ENCODE results near the gene IGFBP6. TPM values are rescaled to one million over a fixed set of nuclear protein-coding genes. Genes with fewer than 3 reads are reported as not detected.

Gene IGFBP6
- total RNA-seq, 1 donor from 2014 or later, result not detected

DNA sequence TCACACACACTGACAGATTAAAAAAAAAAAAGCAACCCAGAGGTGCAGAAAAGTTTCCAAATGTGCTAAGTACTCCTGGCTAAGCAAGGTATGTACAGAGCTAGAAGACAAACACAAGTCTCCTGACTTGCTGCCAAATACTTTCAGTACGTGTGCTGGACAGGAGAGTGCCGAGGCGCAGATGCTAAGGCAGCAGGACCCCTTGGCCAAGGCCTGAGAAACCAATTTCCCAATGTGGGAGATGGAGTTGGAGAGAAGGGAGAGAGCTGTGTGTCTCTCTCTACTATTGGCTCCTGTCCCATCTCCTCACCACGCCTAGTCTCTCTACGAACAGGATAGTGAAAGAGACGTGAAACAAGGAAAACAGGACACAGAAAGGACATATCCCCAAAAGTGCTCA, 23.6 kb upstream of the IGFBP6 start:
- peaks cover 47% of the 10 kb centered on the region for H3K36me3 Mint-ChIP-seq (ENCODE audit: low read depth)
- peaks cover 15% of the 10 kb centered on the region for H3K4me1 Mint-ChIP-seq
- no peak overlapping the region for H3K4me3 Mint-ChIP-seq
- no peaks in the 10 kb centered on the region for H3K9me3 Mint-ChIP-seq
- no peak overlapping the region for H3K27ac Mint-ChIP-seq
- DNase-seq, result no peak
- no peaks in the 10 kb centered on the region for H3K27me3 Mint-ChIP-seq
- intact Hi-C loops (cut with micrococcal nuclease), result no loop called here

DNA sequence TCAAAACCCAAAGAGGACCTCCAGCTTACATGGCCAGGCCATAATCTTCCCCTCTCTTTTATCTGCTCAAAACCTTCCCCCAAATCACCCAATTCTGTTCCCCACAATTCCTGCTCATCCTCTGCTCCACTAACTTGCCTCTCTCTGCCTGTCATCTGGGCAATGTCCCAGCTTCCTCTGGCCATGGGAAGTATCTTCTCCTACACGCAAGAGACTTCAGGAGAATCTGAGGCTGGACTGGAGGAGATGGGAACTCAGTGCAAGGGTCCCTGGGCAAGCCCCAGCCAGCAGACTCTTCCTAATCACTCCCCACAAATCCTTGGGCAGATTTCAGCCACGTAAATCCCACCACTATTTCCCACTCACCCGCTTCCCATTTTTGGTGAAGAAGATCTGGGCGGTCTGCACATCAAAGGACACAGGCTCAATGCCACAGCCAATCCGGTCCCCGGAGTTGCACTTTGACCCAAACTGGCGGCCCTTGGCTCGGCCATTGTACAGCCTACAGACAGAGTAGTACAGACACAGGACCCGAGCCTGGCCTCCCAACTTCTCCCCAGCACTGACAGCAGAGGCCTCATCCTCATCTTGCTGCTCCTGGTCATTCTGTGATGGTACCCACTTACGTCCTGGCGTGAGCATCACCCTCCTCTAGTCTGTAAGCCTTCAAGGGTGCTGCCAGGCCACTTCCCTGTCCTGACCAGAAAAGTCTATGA, 23.0 kb upstream of the IGFBP6 start:
- H3K9me3 Mint-ChIP-seq, result no peaks in the 10 kb centered on the region
- DNase-seq, result no peak
- H3K27ac Mint-ChIP-seq, result no peak overlapping the region
- H3K4me1 Mint-ChIP-seq, result peaks cover 18% of the 10 kb centered on the region
- peaks cover 43% of the 10 kb centered on the region for H3K36me3 Mint-ChIP-seq (ENCODE audit: low read depth)
- no peak overlapping the region for H3K4me3 Mint-ChIP-seq
- intact Hi-C loops (cut with micrococcal nuclease), result no loop called here
- H3K27me3 Mint-ChIP-seq, result no peaks in the 10 kb centered on the region

DNA sequence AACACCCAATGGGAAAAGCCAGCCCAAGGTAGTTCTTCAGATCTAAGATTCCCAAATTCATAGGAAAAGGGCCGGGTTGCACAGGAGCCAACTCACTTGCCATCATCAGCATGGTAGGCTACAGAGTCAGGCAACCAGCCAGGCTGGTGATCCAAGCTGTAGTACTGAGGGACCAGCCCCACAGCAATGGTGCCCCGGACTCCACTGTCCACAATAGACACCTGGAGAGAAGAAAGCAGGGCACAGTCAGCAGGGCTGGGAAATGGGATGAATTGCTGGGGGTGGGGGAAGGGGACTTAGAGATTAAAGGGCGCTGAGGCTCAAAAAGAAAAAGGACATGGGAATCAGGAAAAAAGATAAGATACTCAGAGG, 22.5 kb upstream of the IGFBP6 start:
- H3K9me3 Mint-ChIP-seq, result no peaks in the 10 kb centered on the region
- no peaks in the 10 kb centered on the region for H3K27me3 Mint-ChIP-seq
- H3K4me3 Mint-ChIP-seq, result no peak overlapping the region
- peak overlapping the region; percentile 3 for H3K27ac Mint-ChIP-seq
- no peak for DNase-seq
- intact Hi-C loops (cut with micrococcal nuclease), result no loop called here
- peaks cover 43% of the 10 kb centered on the region for H3K36me3 Mint-ChIP-seq (ENCODE audit: low read depth)
- H3K4me1 Mint-ChIP-seq, result peaks cover 22% of the 10 kb centered on the region

DNA sequence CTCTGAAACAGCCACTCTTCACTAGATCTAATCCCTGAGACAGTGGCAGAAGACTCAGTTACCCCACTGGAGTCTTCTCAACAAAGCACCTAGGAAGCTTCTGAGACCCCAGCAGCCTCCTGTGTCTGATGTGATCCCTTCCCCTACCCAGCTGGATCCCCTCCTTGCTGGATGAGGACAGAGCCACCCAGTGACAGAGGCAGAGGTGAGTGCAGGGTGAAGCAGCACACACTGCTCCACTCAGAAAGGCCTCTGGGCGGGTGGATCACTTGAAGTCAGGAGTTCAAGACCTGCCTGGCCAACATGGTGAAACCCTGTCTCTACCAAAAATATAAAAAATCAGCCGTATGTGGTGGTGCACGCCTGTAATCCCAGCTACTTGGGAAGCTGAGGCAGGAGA, 21.0 kb upstream of the IGFBP6 start:
- H3K36me3 Mint-ChIP-seq (ENCODE audit: low read depth), result peaks cover 35% of the 10 kb centered on the region
- H3K9me3 Mint-ChIP-seq, result no peaks in the 10 kb centered on the region
- H3K27ac Mint-ChIP-seq, result no peak overlapping the region
- H3K4me1 Mint-ChIP-seq, result peaks cover 25% of the 10 kb centered on the region
- intact Hi-C loops (cut with micrococcal nuclease), result no loop called here
- no peak for DNase-seq
- no peak overlapping the region for H3K4me3 Mint-ChIP-seq
- peaks cover 1% of the 10 kb centered on the region for H3K27me3 Mint-ChIP-seq

DNA sequence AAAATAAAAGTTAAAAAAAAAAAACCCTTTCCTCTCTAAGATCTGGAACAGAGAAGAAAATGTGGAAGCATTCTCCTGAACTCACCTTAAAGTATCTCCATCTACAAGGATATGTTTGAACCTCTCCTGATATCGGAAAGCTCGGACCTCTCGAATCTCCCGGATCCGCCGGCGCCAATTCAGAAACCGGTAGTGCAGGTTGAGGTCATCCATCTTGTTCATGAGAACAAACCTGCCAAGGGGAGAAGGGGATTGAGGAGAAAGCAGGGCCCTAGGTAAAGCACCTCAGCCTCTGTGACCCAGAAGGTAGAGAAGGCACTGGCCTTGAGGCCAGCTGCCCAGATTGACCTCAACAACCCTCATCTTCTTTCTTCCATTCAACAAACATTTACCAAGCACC, 20.4 kb upstream of the IGFBP6 start:
- Mint-ChIP-seq H3K4me1 (peaks cover 25% of the 10 kb centered on the region), H3K27ac (no peak overlapping the region), H3K27me3 (peaks cover 2% of the 10 kb centered on the region), H3K9me3 (no peaks in the 10 kb centered on the region), H3K36me3 (ENCODE audit: low read depth) (peaks cover 35% of the 10 kb centered on the region), H3K4me3 (peak overlapping the region; percentile 67)
- intact Hi-C loops (cut with micrococcal nuclease), result no loop called here
- DNase-seq, result no peak

DNA sequence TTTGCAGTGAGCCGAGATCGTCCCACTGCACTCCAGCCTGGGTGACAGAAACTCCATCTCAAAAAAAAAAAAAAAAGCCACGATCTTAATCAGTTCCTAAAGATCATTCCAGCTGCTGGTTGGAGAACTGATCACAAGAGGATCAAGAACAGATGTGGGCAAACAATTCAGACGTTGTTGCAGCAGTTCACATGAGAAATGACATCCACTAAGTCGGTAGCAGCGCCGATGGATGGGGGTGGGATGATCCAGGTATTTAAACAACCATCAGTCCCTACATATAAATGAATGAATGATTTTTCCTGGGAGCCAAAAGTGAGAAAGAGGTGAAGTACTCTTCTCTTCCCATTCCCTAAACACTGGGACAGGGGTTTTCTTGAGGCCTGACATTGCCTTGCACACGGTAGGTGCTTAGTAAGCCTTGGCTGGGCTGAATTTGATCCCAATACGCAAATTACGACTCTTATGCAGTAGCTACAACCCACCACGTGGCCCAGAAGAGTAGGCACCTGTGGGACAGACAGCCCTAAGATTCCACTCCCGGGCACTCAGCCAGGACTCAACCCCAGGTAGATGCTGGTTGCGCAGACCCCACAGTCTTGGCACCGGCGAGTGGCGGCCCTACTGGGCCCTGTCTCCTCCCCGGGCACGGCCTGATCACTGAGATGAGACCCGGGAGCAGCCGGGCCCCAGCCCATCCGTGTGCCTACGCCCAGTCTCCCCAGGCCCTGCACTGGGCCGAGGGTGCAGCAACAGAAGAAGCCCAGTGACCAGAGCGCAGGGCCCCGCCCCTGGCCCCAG, 18.8 kb upstream of the IGFBP6 start:
- Mint-ChIP-seq H3K9me3 (no peaks in the 10 kb centered on the region), H3K27me3 (peaks cover 2% of the 10 kb centered on the region), H3K4me1 (peaks cover 25% of the 10 kb centered on the region), H3K36me3 (ENCODE audit: low read depth) (peaks cover 29% of the 10 kb centered on the region), H3K27ac (peak overlapping the region; percentile 93), H3K4me3 (peak overlapping the region; percentile 93)
- intact Hi-C loops (cut with micrococcal nuclease), result loop anchor here (1.0 to 2.0 kb wide), 3 partner anchors 20 to 32 kb away; no protein-coding TSS in a partner anchor
- no peak for DNase-seq

DNA sequence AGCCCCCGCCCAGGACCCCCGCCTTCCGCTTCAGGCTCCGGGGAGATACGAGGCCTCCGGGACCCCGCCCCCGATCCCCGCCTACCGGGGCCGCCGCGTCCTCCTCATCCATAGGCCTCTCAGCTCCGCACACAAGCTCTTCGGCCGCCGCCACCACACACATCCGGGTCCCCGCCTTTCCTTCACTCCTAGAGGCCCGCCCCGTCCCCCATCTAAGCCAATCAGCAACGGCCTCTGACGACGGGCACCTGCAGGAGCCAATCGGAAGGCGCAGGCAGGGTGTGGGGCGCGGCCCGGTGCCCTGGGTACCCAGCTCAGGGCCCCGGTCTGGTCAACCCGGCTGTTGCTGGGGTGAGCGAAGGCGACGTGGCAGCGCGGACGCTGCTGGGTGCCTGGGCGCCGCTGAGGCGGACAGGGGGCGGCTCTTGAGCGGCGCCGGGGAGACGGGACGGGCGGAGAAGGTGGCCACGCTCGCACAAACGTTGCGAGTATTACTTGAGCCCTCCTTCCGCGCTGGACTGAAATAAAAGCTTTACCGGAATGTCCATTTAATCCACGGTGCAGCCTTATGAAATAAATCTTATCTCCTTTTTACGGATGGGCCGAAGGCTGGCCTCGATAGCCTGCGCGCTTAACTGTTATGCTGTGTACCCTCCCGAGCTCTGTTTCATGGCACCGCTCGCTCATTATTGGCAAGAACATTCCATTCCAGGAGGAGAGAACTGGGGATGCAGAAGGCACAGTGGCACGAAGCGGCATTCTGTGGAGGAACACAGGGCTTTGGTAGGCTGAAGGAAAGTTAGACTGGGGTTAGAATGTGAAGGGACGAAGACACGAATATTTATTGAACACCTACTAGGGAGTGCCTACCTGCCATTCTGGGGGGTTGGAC, 18.0 kb upstream of the IGFBP6 start, which contains the start of gene SPRYD3:
Gene SPRYD3, minus strand, starts transcription at position 165 of the 892 bp plus-strand sequence. Its CDS starts 57 bp downstream, at position 108.
- peaks cover 22% of the 10 kb centered on the region for H3K36me3 Mint-ChIP-seq (ENCODE audit: low read depth)
- peak within 1 kb of the TSS; percentile 93 for H3K4me3 Mint-ChIP-seq
- peaks cover 23% of the 10 kb centered on the region for H3K4me1 Mint-ChIP-seq
- peak within 1 kb of the TSS; percentile 93 for H3K27ac Mint-ChIP-seq
- peaks cover 2% of the 10 kb centered on the region for H3K27me3 Mint-ChIP-seq
- DNase-seq, result peak; percentile 99
- H3K9me3 Mint-ChIP-seq, result no peaks in the 10 kb centered on the region
- intact Hi-C loops (cut with micrococcal nuclease), result loop anchor here (1.0 to 2.0 kb wide), 3 partner anchors 19 to 33 kb away; no protein-coding TSS in a partner anchor

DNA sequence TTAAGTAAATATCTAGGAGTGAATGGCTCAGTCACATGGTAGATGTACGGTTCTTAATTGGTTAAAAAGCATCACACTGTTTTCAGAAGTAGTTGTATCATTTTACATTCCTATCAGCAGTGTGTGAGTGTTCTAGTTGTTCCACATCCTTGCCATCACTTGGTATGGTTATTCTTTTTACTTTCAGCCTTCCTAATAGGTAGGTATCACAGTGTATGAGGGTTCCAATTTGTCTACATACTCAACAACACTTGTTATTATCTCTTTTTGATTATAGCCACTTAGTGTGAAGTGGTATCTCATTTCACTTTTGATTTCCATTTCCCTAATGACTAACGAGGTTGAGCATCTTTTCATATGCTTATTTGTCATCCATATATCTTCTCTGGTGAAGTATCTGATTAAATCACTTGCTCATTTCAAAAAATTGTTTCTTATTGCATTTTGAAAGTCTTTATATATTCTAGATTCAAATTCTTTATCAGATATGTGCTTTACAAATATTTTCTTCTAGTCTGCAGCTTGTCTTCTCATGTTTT, 14.8 kb upstream of the IGFBP6 start:
- H3K4me3 Mint-ChIP-seq, result no peak overlapping the region
- H3K4me1 Mint-ChIP-seq, result peaks cover 17% of the 10 kb centered on the region
- H3K9me3 Mint-ChIP-seq, result no peaks in the 10 kb centered on the region
- H3K36me3 Mint-ChIP-seq (ENCODE audit: low read depth), result no peaks in the 10 kb centered on the region
- DNase-seq, result no peak
- H3K27ac Mint-ChIP-seq, result no peak overlapping the region
- intact Hi-C loops (cut with micrococcal nuclease), result no loop called here
- H3K27me3 Mint-ChIP-seq, result peaks cover 16% of the 10 kb centered on the region

DNA sequence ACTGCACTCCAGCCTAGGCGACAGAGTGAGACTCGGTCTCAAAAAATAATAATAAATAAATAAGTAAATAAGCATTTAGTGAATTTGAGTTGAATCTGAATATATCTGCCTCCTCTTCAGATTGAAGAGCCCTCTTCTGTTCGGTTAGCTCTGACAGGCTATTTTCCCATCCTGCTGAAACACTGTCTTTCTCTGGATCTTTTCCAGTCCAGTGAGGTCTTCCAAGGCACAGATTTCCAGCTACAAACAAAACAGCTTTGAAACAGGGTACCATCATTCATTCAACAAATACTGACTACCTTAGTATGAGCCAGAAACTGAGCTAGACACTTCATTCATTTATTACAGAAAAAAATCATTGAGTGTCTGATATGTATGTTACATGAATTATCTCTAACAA, 11.1 kb upstream of the IGFBP6 start:
- Mint-ChIP-seq H3K9me3 (no peaks in the 10 kb centered on the region), H3K4me3 (no peak overlapping the region), H3K27me3 (peaks cover 33% of the 10 kb centered on the region), H3K36me3 (ENCODE audit: low read depth) (no peaks in the 10 kb centered on the region), H3K27ac (no peak overlapping the region), H3K4me1 (peaks cover 2% of the 10 kb centered on the region)
- no peak for DNase-seq
- intact Hi-C loops (cut with micrococcal nuclease), result no loop called here

DNA sequence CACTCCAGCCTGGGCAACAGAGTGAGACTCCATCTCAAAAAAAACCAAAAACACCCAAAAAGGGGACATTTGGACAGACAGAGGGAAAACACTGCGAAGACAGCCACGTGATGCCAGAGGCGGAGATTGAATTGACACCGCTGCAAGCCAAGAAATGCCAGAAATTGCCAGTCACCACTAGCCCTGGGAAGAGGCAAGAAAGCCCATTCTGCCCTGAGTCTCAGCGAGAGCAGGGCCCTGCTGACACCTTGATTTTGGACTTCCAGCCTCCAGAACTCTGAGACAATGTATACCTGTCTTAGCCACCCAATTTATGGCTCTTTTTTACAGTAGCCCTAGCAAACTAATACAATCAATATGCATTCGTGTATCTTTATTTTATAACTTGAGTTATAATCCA, 7.4 kb upstream of the IGFBP6 start:
- no peaks in the 10 kb centered on the region for H3K4me1 Mint-ChIP-seq
- no peak overlapping the region for H3K4me3 Mint-ChIP-seq
- H3K27ac Mint-ChIP-seq, result no peak overlapping the region
- no peaks in the 10 kb centered on the region for H3K9me3 Mint-ChIP-seq
- intact Hi-C loops (cut with micrococcal nuclease), result no loop called here
- H3K27me3 Mint-ChIP-seq, result peaks cover 39% of the 10 kb centered on the region
- no peaks in the 10 kb centered on the region for H3K36me3 Mint-ChIP-seq (ENCODE audit: low read depth)
- DNase-seq, result no peak

DNA sequence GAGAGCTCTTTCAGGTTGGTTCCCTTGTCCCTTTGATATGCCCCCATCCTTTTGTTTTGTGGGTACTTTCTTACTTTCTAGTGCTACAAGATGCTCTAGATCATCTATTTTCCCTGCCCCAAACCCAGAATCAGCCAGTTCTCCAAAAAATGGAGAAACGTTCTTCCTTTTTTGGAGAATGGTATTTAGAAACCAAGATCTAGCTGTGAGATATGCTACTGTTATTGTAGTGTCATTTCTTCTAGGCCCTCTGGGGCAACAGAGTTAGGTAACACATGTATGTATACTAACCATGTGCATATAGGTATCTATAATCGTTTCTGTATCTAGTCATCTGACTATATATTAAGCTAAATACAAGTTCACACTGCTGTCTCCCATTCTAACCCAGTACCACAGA, 6.9 kb upstream of the IGFBP6 start:
- H3K4me1 Mint-ChIP-seq, result no peaks in the 10 kb centered on the region
- peaks cover 38% of the 10 kb centered on the region for H3K27me3 Mint-ChIP-seq
- intact Hi-C loops (cut with micrococcal nuclease), result no loop called here
- H3K4me3 Mint-ChIP-seq, result no peak overlapping the region
- H3K36me3 Mint-ChIP-seq (ENCODE audit: low read depth), result no peaks in the 10 kb centered on the region
- no peaks in the 10 kb centered on the region for H3K9me3 Mint-ChIP-seq
- H3K27ac Mint-ChIP-seq, result no peak overlapping the region
- no peak for DNase-seq

DNA sequence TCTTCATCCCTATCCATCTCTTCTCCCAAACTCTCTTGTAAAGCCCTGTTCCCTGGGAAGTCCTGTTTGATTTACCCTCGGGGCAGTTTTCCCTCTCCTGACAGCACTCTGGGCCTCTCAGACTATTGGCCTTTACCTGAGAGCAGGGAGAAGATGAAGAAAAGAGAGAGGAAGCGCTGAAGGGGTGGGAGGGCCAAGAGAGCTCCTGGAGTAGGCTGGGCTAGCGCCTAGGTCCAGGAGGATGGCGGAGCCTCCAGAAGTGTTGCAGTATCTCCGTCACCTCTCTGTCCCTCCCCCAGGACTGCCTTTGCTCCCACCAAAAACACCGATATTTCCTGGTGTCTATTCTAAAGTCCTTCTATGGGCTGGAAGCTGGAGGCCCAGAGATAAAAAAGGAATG, 5.7 kb upstream of the IGFBP6 start:
- Mint-ChIP-seq H3K36me3 (ENCODE audit: low read depth) (no peaks in the 10 kb centered on the region), H3K27me3 (peaks cover 40% of the 10 kb centered on the region), H3K4me1 (peaks cover 2% of the 10 kb centered on the region), H3K9me3 (no peaks in the 10 kb centered on the region), H3K27ac (no peak overlapping the region), H3K4me3 (no peak overlapping the region)
- intact Hi-C loops (cut with micrococcal nuclease), result no loop called here
- DNase-seq, result no peak

DNA sequence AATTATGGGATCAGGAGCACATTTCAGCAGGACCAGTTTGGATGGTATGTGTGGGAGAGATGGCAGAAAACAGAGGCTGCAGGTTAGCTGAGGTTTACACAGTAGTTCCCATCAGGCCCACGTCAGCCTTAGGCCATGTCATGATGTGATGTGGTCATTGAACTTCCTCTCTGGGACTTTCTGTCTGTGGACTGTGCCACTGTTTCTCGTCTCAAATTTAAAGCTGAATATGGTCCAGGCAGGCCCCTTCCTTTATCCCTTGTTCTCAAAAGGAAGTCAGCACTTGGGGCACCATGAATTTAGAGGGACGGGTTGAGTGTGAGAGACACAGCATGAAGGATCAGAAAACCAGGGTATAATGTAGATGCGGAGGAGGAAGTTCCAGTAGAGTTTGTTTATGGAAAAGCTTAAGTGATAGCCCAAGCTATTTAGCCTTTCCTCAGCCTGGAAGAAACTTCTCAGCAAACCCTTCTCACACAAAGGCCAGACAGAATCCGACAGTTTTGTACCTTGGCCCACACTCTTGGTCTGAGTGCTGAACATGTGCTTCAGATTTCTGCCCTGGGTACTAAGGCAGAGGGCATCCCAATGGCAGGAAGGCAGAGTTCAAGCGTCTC, 3.6 kb upstream of the IGFBP6 start:
- Mint-ChIP-seq H3K27me3 (peaks cover 35% of the 10 kb centered on the region), H3K4me1 (peaks cover 17% of the 10 kb centered on the region), H3K36me3 (ENCODE audit: low read depth) (no peaks in the 10 kb centered on the region), H3K27ac (no peak overlapping the region), H3K9me3 (no peaks in the 10 kb centered on the region), H3K4me3 (no peak overlapping the region)
- DNase-seq, result no peak
- intact Hi-C loops (cut with micrococcal nuclease), result no loop called here
